H1 (cell line): ENCODE data around the gene EEF2. TPM values are rescaled to one million over a fixed set of nuclear protein-coding genes. Genes with fewer than 3 reads are reported as not detected.

Experiments used
- CTCF ChIA-PET: fragments of 300-600 bp; sonication (Branson Sonifier 250); formaldehyde crosslinking; loops from one replicate; lab custom pipeline; 2021; ENCODE audit not compliant: partially characterized antibody; lab: Charles Lee
- POLR2A ChIA-PET: fragments of 300-600 bp; sonication (Branson Sonifier 250); formaldehyde crosslinking; loops from one replicate; lab custom pipeline; 2021; ENCODE audit warnings: inconsistent platforms; ENCODE audit not compliant: partially characterized antibody; lab: Charles Lee
- DNase-seq, 2 experiments: peaks; one replicate each; pipeline versions ENCODE4 v3.0.0 to v3.0.0-alpha.2; 2010 to 2022; ENCODE audit warnings: low spot score in 2 of 2, low read depth in 1 of 2, mixed read lengths in 1 of 2
- FAIRE-seq: peaks from 2 replicates; lab custom pipeline; 2011; peaks lifted over from hg19 to GRCh38; lab: Jason Lieb, UNC
- H2AFZ ChIP-seq: 2 replicates; pipeline ENCODE4 v1.8.1; 2012; ENCODE audit warnings: low read length, inconsistent platforms
- H2AK5ac ChIP-seq: 2 replicates; pipeline ENCODE4 v1.6.1; 2013; ENCODE audit warnings: low read depth, low read length
- H2BK120ac ChIP-seq: replicated peaks from 2 replicates; pipeline ENCODE3; 2013; ENCODE audit warnings: low read depth, low read length, inconsistent platforms
- H2BK12ac ChIP-seq: 2 replicates; pipeline ENCODE4 v1.6.1; 2013; ENCODE audit warnings: low read depth, low read length
- H2BK15ac ChIP-seq: 2 replicates; pipeline ENCODE4 v1.6.1; 2013; ENCODE audit warnings: low read length
- H2BK20ac ChIP-seq: 2 replicates; pipeline ENCODE4 v1.6.1; 2013; ENCODE audit warnings: low read length
- H2BK5ac ChIP-seq: 2 replicates; pipeline ENCODE4 v1.6.1; 2013; ENCODE audit warnings: low read depth, low read length
- H3K14ac ChIP-seq: 2 replicates; pipeline ENCODE4 v1.6.1; 2013; ENCODE audit warnings: inconsistent platforms; ENCODE audit not compliant: insufficient read length
- H3K18ac ChIP-seq: 2 replicates; pipeline ENCODE4 v1.6.1; 2013; ENCODE audit warnings: low read length; ENCODE audit errors: extremely low read depth
- H3K23ac ChIP-seq: 2 replicates; pipeline ENCODE4 v1.6.1; 2013; ENCODE audit warnings: inconsistent platforms; ENCODE audit not compliant: insufficient read length
- H3K23me2 ChIP-seq: 2 replicates; pipeline ENCODE4 v1.6.1; 2013; ENCODE audit warnings: low read depth, low read length
- H3K27ac ChIP-seq: 2 replicates; pipeline ENCODE4 v1.6.1; 2011; ENCODE audit warnings: low read depth, low read length, inconsistent platforms
- H3K27me3 ChIP-seq, 4 experiments: replicated peaks in 1 of 4; 1 replicate in 1 of 4; 2 replicates in 3 of 4; pipeline versions ENCODE4 v1.6.1 to v1.8.1; 2011 to 2013; ENCODE audit warnings: low read length in 3 of 4, mild to moderate bottlenecking in 3 of 4, inconsistent platforms in 2 of 4, mixed read lengths in 2 of 4, moderate library complexity in 1 of 4; ENCODE audit not compliant: control insufficient read depth in 3 of 4, insufficient read depth in 3 of 4; ENCODE audit errors: extremely low read depth in 1 of 4
- H3K36me3 ChIP-seq, 4 experiments: 2 replicates each; pipeline versions ENCODE4 v1.6.1 to v1.8.1; 2011 to 2013; ENCODE audit warnings: mild to moderate bottlenecking in 4 of 4, low read length in 3 of 4, moderate library complexity in 2 of 4, control low read depth in 1 of 4, inconsistent platforms in 1 of 4; ENCODE audit not compliant: insufficient read depth in 4 of 4, control insufficient read depth in 2 of 4
- H3K4ac ChIP-seq: replicated peaks from 2 replicates; pipeline ENCODE3; 2013; ENCODE audit warnings: low read length, low read depth, mixed read lengths, inconsistent platforms; ENCODE audit not compliant: insufficient read length
- H3K4me1 ChIP-seq, 4 experiments: replicated peaks in 1 of 4; 1 replicate in 1 of 4; 2 replicates in 3 of 4; pipeline versions ENCODE4 v1.6.1 to v1.8.1; 2011 to 2013; ENCODE audit warnings: low read length in 3 of 4, inconsistent platforms in 2 of 4, mixed read lengths in 1 of 4; ENCODE audit not compliant: insufficient read depth in 4 of 4, control insufficient read depth in 3 of 4
- H3K4me2 ChIP-seq, 2 experiments: 2 replicates each; pipeline versions ENCODE4 v1.6.1 to v1.8.1; 2011 to 2013; ENCODE audit warnings: low read depth in 2 of 2, low read length in 2 of 2, control low read depth in 1 of 2, inconsistent platforms in 1 of 2, mild to moderate bottlenecking in 1 of 2; ENCODE audit not compliant: insufficient read depth in 1 of 2
- H3K4me3 ChIP-seq, 4 experiments: fragments of 200-600, 300-600 bp in 1 of 4; sonication (generic), shearing (Covaris generic), sonication (Bioruptor Twin) in 1 of 4; 2 replicates each; pipeline versions ENCODE4 v1.5.1 to v1.8.1; 2011 to 2016; ENCODE audit warnings: low read length in 4 of 4, low read depth in 3 of 4, control low read depth in 2 of 4, inconsistent platforms in 2 of 4, mild to moderate bottlenecking in 2 of 4, mixed read lengths in 1 of 4, moderate library complexity in 1 of 4; ENCODE audit not compliant: insufficient read depth in 2 of 4; ENCODE audit errors: extremely low read depth in 1 of 4
- H3K56ac ChIP-seq: replicated peaks from 2 replicates; pipeline ENCODE3; 2013; ENCODE audit warnings: low read depth, mild to moderate bottlenecking, mixed read lengths, low read length, inconsistent platforms; ENCODE audit not compliant: insufficient read length
- H3K79me1 ChIP-seq: 2 replicates; pipeline ENCODE4 v1.6.1; 2013; ENCODE audit warnings: low read depth, low read length, control low read depth
- H3K79me2 ChIP-seq, 2 experiments: 2 replicates each; pipeline versions ENCODE4 v1.6.1 to v1.8.1; 2012 to 2013; ENCODE audit warnings: low read length in 2 of 2, mild to moderate bottlenecking in 2 of 2, inconsistent platforms in 1 of 2; ENCODE audit not compliant: insufficient read depth in 2 of 2, control insufficient read depth in 1 of 2
- H3K9ac ChIP-seq, 4 experiments: replicated peaks in 1 of 4; 1 replicate in 1 of 4; 2 replicates in 3 of 4; pipeline versions ENCODE4 v1.6.1 to v1.8.1; 2011 to 2013; ENCODE audit warnings: low read depth in 3 of 4, low read length in 3 of 4, control low read depth in 2 of 4, mild to moderate bottlenecking in 2 of 4, moderate library complexity in 2 of 4, inconsistent platforms in 1 of 4; ENCODE audit errors: extremely low read depth in 1 of 4
- H3K9me3 ChIP-seq, 2 experiments: 2 replicates each; pipeline versions ENCODE4 v1.6.1 to v1.8.1; 2012 to 2013; ENCODE audit warnings: mild to moderate bottlenecking in 2 of 2, moderate library complexity in 2 of 2, control low read depth in 1 of 2, inconsistent platforms in 1 of 2, low read depth in 1 of 2, low read length in 1 of 2, mixed read lengths in 1 of 2; ENCODE audit not compliant: insufficient read depth in 2 of 2
- H4K20me1 ChIP-seq, 2 experiments: replicated peaks in 1 of 2; 2 replicates each; pipeline versions ENCODE3 to v1.8.1; 2011 to 2013; ENCODE audit warnings: inconsistent platforms in 2 of 2, low read length in 2 of 2, mild to moderate bottlenecking in 1 of 2; ENCODE audit not compliant: insufficient read depth in 2 of 2, control insufficient read depth in 1 of 2
- H4K5ac ChIP-seq: 2 replicates; pipeline ENCODE4 v1.6.1; 2013; ENCODE audit warnings: low read length, low read depth, mixed read lengths, inconsistent platforms; ENCODE audit not compliant: insufficient read length
- H4K8ac ChIP-seq: 2 replicates; pipeline ENCODE4 v1.8.0; 2013; ENCODE audit warnings: mild to moderate bottlenecking, moderate library complexity, low read length, inconsistent platforms; ENCODE audit not compliant: insufficient read depth; ENCODE audit errors: extremely low read depth
- H4K91ac ChIP-seq: replicated peaks from 2 replicates; pipeline ENCODE3; 2013; ENCODE audit warnings: low read length, mixed read lengths, inconsistent platforms; ENCODE audit not compliant: insufficient read length
- ATF3 ChIP-seq: IDR thresholded peaks from 2 replicates; pipeline ENCODE4 v1.6.1; 2011; ENCODE audit warnings: low read depth, mild to moderate bottlenecking, low read length; ENCODE audit not compliant: insufficient read depth
- BRCA1 ChIP-seq: IDR thresholded peaks from 2 replicates; pipeline ENCODE4 v1.6.1; 2012; ENCODE audit warnings: low read depth, low read length, improper control_type of control experiment
- EGR1 ChIP-seq: IDR thresholded peaks from 2 replicates; pipeline ENCODE4 v1.6.1; 2011; ENCODE audit warnings: low read depth, low read length, borderline replicate concordance
- JUN ChIP-seq: IDR thresholded peaks from 2 replicates; pipeline ENCODE4 v1.6.1; 2011; ENCODE audit warnings: low read depth, mild to moderate bottlenecking, improper control_type of control experiment, low read length
- RAD21 ChIP-seq, 2 experiments: IDR thresholded peaks in 1 of 2; conservative IDR thresholded peaks in 1 of 2; 2 replicates each; pipeline ENCODE4 v1.6.1; 2011; ENCODE audit warnings: low read depth in 2 of 2, low read length in 2 of 2, improper control_type of control experiment in 1 of 2, inconsistent platforms in 1 of 2, mild to moderate bottlenecking in 1 of 2, moderate library complexity in 1 of 2
- RFX5 ChIP-seq: IDR thresholded peaks from 2 replicates; pipeline ENCODE4 v1.6.1; 2011; ENCODE audit warnings: low read depth, low read length, improper control_type of control experiment, borderline replicate concordance
- TAF7 ChIP-seq: optimal IDR thresholded peaks from 2 replicates; pipeline ENCODE3; 2011; ENCODE audit warnings: low read depth, mild to moderate bottlenecking, inconsistent platforms, low read length, moderate library complexity, borderline replicate concordance
- TCF12 ChIP-seq: IDR thresholded peaks from 2 replicates; pipeline ENCODE4 v1.6.1; 2011; ENCODE audit warnings: low read depth, mild to moderate bottlenecking, low read length
- WGBS, 2 experiments: shearing (Covaris generic) in 1 of 2; methylation state at CpG; one replicate each; pipeline versions ENCODE4 v1.1.6 to v1.1.7; 2013 to 2015; ENCODE audit warnings: low lambda C conversion rate in 2 of 2, mixed read lengths in 2 of 2, inconsistent platforms in 1 of 2, low coverage in 1 of 2, missing lambda C conversion rate in 1 of 2; ENCODE audit not compliant: insufficient replicate concordance in 2 of 2, insufficient coverage in 1 of 2, insufficient read length in 1 of 2; ENCODE audit errors: extremely low coverage in 1 of 2, missing lambda C conversion rate in 1 of 2; 5-methylcytosine and 5-hydroxymethylcytosine counted together
- polyA plus RNA-seq, 7 experiments: library from polyadenylated mRNA; depleted of rRNA in 3 of 7; stranded (reverse) in 5 of 7; unstranded in 2 of 7; fragments of >200 nt in 5 of 7; fragments of 200-250 nt in 2 of 7; gene quantifications; 1 replicate in 5 of 7; 2 replicates in 1 of 7; 4 replicates in 1 of 7; pipeline versions ENCODE4 v1.2.1 to v1.2.3, GENCODE V29; 2011 to 2013; ENCODE audit warnings: missing spikeins in 2 of 7, mixed read lengths in 2 of 7
- total RNA-seq: library from RNA; stranded (reverse); fragmentation: NEBNext Ultra II Directional; extraction: Animal tissue kit (Norgen Biotek cat#: 25700); gene quantifications from 2 replicates; pipeline ENCODE4 v1.2.1, GENCODE V29; 2021

EEF2 gene
- total and polyA plus RNA-seq, 2 of the 8 experiments (the other 6 are each of a cell fraction or from before 2014, with no cell fraction given) = 1,554 to 3,380 TPM

- no peak overlapping the region for H3K23ac ChIP-seq
- H2BK120ac ChIP-seq = no peak overlapping the region
- no peak overlapping the region for H2BK5ac ChIP-seq
- H3K4me3 ChIP-seq = no peak overlapping the region
- no peaks in the 10 kb centered on the region for H3K4me1 ChIP-seq
- no peak overlapping the region for H3K14ac ChIP-seq
- no peak overlapping the region for H4K8ac ChIP-seq
- H3K9ac ChIP-seq = no peak overlapping the region
- no peaks in the 10 kb centered on the region for H3K23me2 ChIP-seq
- no peak overlapping the region for H2BK15ac ChIP-seq
- TF ChIP-seq TAF7 (no peak), TCF12 (no peak), EGR1 (no peak), BRCA1 (no peak), RAD21 (IDR thresholded peaks at IDR 0.05 in 1 of 2, conservative IDR thresholded peaks at IDR 0.05 in 1 of 2; ENCODE audit: low read depth in 2 of 2, low read length in 2 of 2) (no peak), RFX5 (no peak), JUN (no peak), ATF3 (no peak)
- TF ChIP-seq, all 59 proteins: peak for 0
- H3K4ac ChIP-seq = no peak overlapping the region
- H3K4me2 ChIP-seq = no peak overlapping the region
- H3K79me1 ChIP-seq = no peaks in the 10 kb centered on the region
- no peaks in the 10 kb centered on the region for H4K20me1 ChIP-seq
- no peak overlapping the region for H4K91ac ChIP-seq
- no peak overlapping the region for H3K56ac ChIP-seq
- POLR2A ChIA-PET = interaction anchor here (0.6 to 6.3 kb wide), 4 partner anchors 11 to 82 kb away, joined by 3 to 69 read pairs (median 14); partner anchors contain the start of genes EEF2 and PIAS4
- H2AFZ ChIP-seq = no peak overlapping the region
- no peak overlapping the region for H4K5ac ChIP-seq
- H3K18ac ChIP-seq = no peak overlapping the region
- no peaks in the 10 kb centered on the region for H3K79me2 ChIP-seq
- H3K9me3 ChIP-seq = no peaks in the 10 kb centered on the region
- CTCF ChIA-PET = interaction anchor here (0.7 to 1.7 kb wide), 2 partner anchors 27 to 237 kb away, joined by 3 to 8 read pairs; no protein-coding TSS in a partner anchor
- no peaks in the 10 kb centered on the region for H3K27me3 ChIP-seq
- 90% methylated on average over 6 of the region's 6 CpGs; no CpG with 5 or more reads in 1 of the 2 experiments for WGBS, 2 experiments
- H2BK12ac ChIP-seq = no peak overlapping the region
- no peak overlapping the region for H2BK20ac ChIP-seq
- no peak overlapping the region for H2AK5ac ChIP-seq
- no peak overlapping the region for H3K27ac ChIP-seq
- FAIRE-seq (no peak), DNase-seq (no peak)
- no peaks in the 10 kb centered on the region for H3K36me3 ChIP-seq
These were observed 10.3 kb upstream of the EEF2 start for GRCh38 chr19:3995607-3996006.
